Upper lobe of left lung (tissue), 4 donors: ENCODE results near the gene NRDC.

Source experiments
- EP300 ChIP-seq, 4 donors: sonication (generic); formaldehyde crosslinking; IDR thresholded peaks; one replicate each; pipeline ENCODE4 v1.5.1; 2017; ENCODE audit warnings: antibody characterized with exemption in 4 of 4, control low read depth in 2 of 4
- POLR2A ChIP-seq, 4 donors: fragments of 450-650 bp; IDR thresholded peaks; one replicate each; pipeline ENCODE4 v1.5.1; 2016 to 2017; ENCODE audit warnings: antibody characterized with exemption in 4 of 4, mild to moderate bottlenecking in 2 of 4
- TF ChIP-seq, protein P1 (sequence below), 6 experiments: fragments of 450-650 bp in 4 of 6; fragments of 200-600 bp in 2 of 6; sonication (generic) in 2 of 6; IDR thresholded peaks; one replicate each; pipeline ENCODE4 v1.5.1; 2016 to 2019; ENCODE audit warnings: antibody characterized with exemption in 6 of 6

DNA sequence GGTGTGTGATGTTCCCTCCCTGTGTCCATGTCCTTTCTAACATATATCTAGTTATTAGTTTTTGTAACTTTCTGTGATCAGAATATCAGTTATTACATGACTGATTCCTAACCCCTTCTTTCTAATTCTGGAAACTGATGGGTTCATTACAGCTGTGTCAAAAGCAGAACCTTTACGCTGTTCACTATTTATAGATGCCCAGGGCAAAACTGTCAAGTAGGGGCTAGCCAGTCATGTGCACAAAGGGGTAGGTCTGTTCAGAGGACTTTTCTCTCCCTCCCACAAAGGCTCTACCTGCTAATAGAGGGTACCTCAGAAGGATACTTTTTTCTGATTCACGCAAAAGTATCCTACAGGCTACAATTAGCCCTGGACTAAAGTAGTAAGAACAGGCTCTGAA lies 79.2 kb downstream of the NRDC start:
- TF ChIP-seq, protein P1, sequence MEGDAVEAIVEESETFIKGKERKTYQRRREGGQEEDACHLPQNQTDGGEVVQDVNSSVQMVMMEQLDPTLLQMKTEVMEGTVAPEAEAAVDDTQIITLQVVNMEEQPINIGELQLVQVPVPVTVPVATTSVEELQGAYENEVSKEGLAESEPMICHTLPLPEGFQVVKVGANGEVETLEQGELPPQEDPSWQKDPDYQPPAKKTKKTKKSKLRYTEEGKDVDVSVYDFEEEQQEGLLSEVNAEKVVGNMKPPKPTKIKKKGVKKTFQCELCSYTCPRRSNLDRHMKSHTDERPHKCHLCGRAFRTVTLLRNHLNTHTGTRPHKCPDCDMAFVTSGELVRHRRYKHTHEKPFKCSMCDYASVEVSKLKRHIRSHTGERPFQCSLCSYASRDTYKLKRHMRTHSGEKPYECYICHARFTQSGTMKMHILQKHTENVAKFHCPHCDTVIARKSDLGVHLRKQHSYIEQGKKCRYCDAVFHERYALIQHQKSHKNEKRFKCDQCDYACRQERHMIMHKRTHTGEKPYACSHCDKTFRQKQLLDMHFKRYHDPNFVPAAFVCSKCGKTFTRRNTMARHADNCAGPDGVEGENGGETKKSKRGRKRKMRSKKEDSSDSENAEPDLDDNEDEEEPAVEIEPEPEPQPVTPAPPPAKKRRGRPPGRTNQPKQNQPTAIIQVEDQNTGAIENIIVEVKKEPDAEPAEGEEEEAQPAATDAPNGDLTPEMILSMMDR (IDR thresholded peaks at IDR 0.05) = no peak
- TF ChIP-seq POLR2A (IDR thresholded peaks at IDR 0.05) (no peak), EP300 (IDR thresholded peaks at IDR 0.05) (no peak)
